Gastrocnemius medialis (tissue), 4 donors: ENCODE data around the gene DHRS12. TPM values are rescaled to one million over a fixed set of nuclear protein-coding genes. Genes with fewer than 3 reads are reported as not detected.

Source experiments
- ATAC-seq, 2 donors: fragments of 150-250 bp; one replicate each; pipeline ENCODE4 v1.9.1; 2016
- DNase-seq, 2 donors: peaks; one replicate each; pipeline ENCODE4 v3.0.0-alpha.2; 2019
- H3K27ac ChIP-seq, 4 donors: fragments of 200-600 bp; sonication (generic); 1 replicate in 1 of 4; 2 replicates in 3 of 4; pipeline ENCODE4 v1.5.1; 2016 to 2018; ENCODE audit warnings: mild to moderate bottlenecking in 2 of 4, moderate library complexity in 1 of 4
- H3K27me3 ChIP-seq, 3 donors: fragments of 200-600 bp; sonication (generic) in 2 of 3; 1 replicate in 1 of 3; 2 replicates in 2 of 3; pipeline versions ENCODE4 v1.5.1 to v1.6.0; 2016 to 2019; ENCODE audit warnings: mild to moderate bottlenecking in 1 of 3, moderate library complexity in 1 of 3
- H3K36me3 ChIP-seq, 2 donors: fragments of 200-600 bp; sonication (generic) in 1 of 2; one replicate each; pipeline ENCODE4 v1.5.1; 2017 to 2018
- H3K4me1 ChIP-seq, 2 donors: fragments of 200-600 bp; sonication (generic) in 1 of 2; one replicate each; pipeline ENCODE4 v1.5.1; 2016 to 2017; ENCODE audit warnings: mild to moderate bottlenecking in 2 of 2
- H3K4me3 ChIP-seq, 4 donors: fragments of 200-600 bp; sonication (generic) in 3 of 4; 1 replicate in 1 of 4; 2 replicates in 3 of 4; pipeline ENCODE4 v1.5.1; 2016 to 2019; ENCODE audit warnings: mild to moderate bottlenecking in 2 of 4
- H3K9me3 ChIP-seq, 3 donors: fragments of 200-600 bp; sonication (generic) in 2 of 3; 1 replicate in 1 of 3; 2 replicates in 2 of 3; pipeline ENCODE4 v1.5.1; 2016 to 2019
- POLR2A ChIP-seq, 2 donors: fragments of 450-650 bp; IDR thresholded peaks; one replicate each; pipeline ENCODE4 v1.6.1; 2017; ENCODE audit warnings: antibody characterized with exemption in 2 of 2, mild to moderate bottlenecking in 2 of 2, moderate library complexity in 2 of 2
- in situ Hi-C, 4 donors: fragments of 200-750 bp; cut with MboI; loops; one replicate each; pipeline versions ENCODE4 v1.15.0 to v1.8.0; 2017; ENCODE audit warnings: low sequenced_read_pairs in 4 of 4
- intact Hi-C: fragments of 100-400 bp; cut with DNase I; formaldehyde crosslinking; loops from one replicate; pipeline ENCODE4 v1.15.1; 2023; ENCODE audit warnings: low total_unique reads
- total RNA-seq, 4 donors: library from RNA; depleted of rRNA; stranded (reverse); fragments of >200 nt; gene quantifications; one replicate each; pipeline versions ENCODE4 v1.1.0 to v1.2.3, GENCODE V29; 2016
- TF ChIP-seq, protein P1 (sequence below), 5 experiments: fragments of 450-650 bp in 3 of 5; fragments of 200-600 bp in 2 of 5; sonication (generic) in 2 of 5; IDR thresholded peaks in 4 of 5; conservative IDR thresholded peaks in 1 of 5; 1 replicate in 4 of 5; 2 replicates in 1 of 5; pipeline ENCODE4 v1.5.1; 2016 to 2019; ENCODE audit warnings: antibody characterized with exemption in 5 of 5, mild to moderate bottlenecking in 3 of 5, moderate library complexity in 3 of 5

Gene DHRS12
- total RNA-seq, 4 donors from 2014 or later: 1.8 to 6.0 (median 4.7) TPM

DNA sequence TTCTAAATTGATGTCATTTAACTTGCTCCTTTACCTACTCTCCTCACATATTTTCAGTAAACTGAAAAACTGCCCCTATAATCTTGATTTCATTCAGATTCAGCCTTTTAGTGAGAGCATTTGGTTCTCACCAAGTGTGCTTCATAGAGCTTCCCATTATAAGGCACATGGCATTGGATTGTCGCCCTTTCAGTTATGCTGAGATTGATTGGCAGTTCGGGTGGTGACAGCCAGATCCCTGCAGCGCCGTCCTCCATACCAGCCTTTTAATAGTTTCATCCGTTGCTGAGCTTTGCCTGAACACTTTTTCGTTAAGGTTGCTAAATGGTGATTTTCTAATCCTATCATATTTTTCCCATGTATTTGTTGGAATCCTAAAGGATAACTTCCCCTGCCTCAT is 80.4 kb downstream of the DHRS12 start:
- TF ChIP-seq, protein P1, sequence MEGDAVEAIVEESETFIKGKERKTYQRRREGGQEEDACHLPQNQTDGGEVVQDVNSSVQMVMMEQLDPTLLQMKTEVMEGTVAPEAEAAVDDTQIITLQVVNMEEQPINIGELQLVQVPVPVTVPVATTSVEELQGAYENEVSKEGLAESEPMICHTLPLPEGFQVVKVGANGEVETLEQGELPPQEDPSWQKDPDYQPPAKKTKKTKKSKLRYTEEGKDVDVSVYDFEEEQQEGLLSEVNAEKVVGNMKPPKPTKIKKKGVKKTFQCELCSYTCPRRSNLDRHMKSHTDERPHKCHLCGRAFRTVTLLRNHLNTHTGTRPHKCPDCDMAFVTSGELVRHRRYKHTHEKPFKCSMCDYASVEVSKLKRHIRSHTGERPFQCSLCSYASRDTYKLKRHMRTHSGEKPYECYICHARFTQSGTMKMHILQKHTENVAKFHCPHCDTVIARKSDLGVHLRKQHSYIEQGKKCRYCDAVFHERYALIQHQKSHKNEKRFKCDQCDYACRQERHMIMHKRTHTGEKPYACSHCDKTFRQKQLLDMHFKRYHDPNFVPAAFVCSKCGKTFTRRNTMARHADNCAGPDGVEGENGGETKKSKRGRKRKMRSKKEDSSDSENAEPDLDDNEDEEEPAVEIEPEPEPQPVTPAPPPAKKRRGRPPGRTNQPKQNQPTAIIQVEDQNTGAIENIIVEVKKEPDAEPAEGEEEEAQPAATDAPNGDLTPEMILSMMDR (IDR thresholded peaks at IDR 0.05 in 4 of 5, conservative IDR thresholded peaks at IDR 0.05 in 1 of 5): no peak
- TF ChIP-seq POLR2A (IDR thresholded peaks at IDR 0.05): no peak
- Histone ChIP-seq H3K36me3 (no peaks in the 10 kb centered on the region), H3K27me3 (no peaks in the 10 kb centered on the region), H3K4me1 (peaks cover 0 to 16% of the 10 kb centered on the region in 2 donors), H3K4me3 (no peak overlapping the region), H3K9me3 (no peaks in the 10 kb centered on the region), H3K27ac (no peak overlapping the region)
- no peak for ATAC-seq
- in situ Hi-C loops: no loop called here
- intact Hi-C loops: loop anchor here (5.0 kb wide), 1 partner anchor 271 kb away; the partner anchor contains the start of gene INTS6
- no peak for DNase-seq

DNA sequence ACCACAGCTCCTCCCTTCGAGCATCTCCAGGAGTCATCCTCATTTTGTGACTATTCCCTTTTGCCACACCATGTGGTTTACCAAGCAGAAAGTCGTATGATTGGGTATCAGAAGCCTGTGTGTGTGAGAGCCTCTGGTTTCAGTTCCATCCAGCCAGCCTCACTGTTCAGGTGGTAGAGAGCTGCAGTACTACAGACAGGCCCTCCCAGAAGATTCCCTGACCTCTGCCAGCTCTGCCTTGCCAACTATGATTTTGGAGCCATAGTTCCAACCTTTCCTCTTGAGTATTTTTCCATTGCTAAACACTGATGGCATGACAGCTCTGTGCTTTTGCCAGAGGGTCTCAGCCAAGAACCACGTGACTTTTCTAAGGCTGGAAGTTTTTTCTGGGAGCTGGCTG is 82.5 kb downstream of the DHRS12 start:
- Histone ChIP-seq H3K27me3 (no peaks in the 10 kb centered on the region), H3K4me3 (no peak overlapping the region), H3K9me3 (no peaks in the 10 kb centered on the region), H3K4me1 (peaks cover 0 to 16% of the 10 kb centered on the region in 2 donors), H3K27ac (peak overlapping the region in 2 of 4 donors; percentile 5 to 19), H3K36me3 (no peaks in the 10 kb centered on the region)
- peak in 1 of 2 donors; percentile 37 for DNase-seq
- intact Hi-C loops (loop anchor here (5.0 kb wide), 1 partner anchor 269 kb away; the partner anchor contains the start of gene INTS6), in situ Hi-C loops (no loop called here)
- TF ChIP-seq, protein P1 (IDR thresholded peaks at IDR 0.05 in 4 of 5, conservative IDR thresholded peaks at IDR 0.05 in 1 of 5): no peak
- no peak for TF ChIP-seq POLR2A (IDR thresholded peaks at IDR 0.05)
- peak; percentile 63 to 77 for ATAC-seq

DNA sequence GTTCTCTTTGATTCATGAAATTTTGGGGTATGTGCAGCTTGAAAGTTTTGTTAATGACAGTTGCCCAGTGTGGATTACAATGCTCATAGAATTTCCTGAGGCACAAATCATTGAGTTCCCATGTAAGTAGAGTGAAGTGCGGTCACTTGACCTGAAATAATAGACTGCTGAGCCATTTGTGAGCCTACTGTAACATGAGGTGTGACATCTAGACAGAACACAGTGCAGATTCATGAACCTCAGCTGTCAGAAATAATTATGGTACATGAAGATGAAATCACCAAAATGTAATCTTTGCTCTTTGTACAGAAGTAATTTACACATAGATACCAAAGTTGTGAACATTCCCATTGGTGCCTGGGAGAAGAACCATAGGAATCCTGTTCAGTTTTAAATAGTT is 84.6 kb downstream of the DHRS12 start:
- peaks cover 0 to 16% of the 10 kb centered on the region in 2 donors for H3K4me1 ChIP-seq
- intact Hi-C loops: no loop called here
- in situ Hi-C loops: no loop called here
- H3K27me3 ChIP-seq: no peaks in the 10 kb centered on the region
- DNase-seq (no peak), ATAC-seq (no peak)
- no peak for TF ChIP-seq POLR2A (IDR thresholded peaks at IDR 0.05)
- TF ChIP-seq, protein P1 (IDR thresholded peaks at IDR 0.05 in 4 of 5, conservative IDR thresholded peaks at IDR 0.05 in 1 of 5): no peak
- H3K27ac ChIP-seq: no peak overlapping the region
- no peaks in the 10 kb centered on the region for H3K36me3 ChIP-seq
- no peaks in the 10 kb centered on the region for H3K9me3 ChIP-seq
- no peak overlapping the region for H3K4me3 ChIP-seq

Other genes starting within 250 kb of the DHRS12 start
- 1 to 10 TPM in 2 of 4 donors, under 1 TPM in 2; 0.98 to 2.8 (median 1.7) TPM for gene WDFY2, start 219.7 kb downstream of the DHRS12 start, total RNA-seq
- under 1 TPM in 3 of 4 donors, not detected in 1; 0.20 to 0.41 (median 0.27) TPM for gene TMEM272, start 41.0 kb upstream of the DHRS12 start, total RNA-seq
- not detected for gene CCDC70, start 57.8 kb upstream of the DHRS12 start, total RNA-seq
- 1 to 10 TPM; 1.6 to 3.3 (median 2.6) TPM for gene ATP7B, start 207.3 kb upstream of the DHRS12 start, total RNA-seq
- 10 to 100 TPM in 2 of 4 donors, 1 to 10 TPM in 2; 8.9 to 14.2 (median 10.1) TPM for gene ALG11, start 208.2 kb upstream of the DHRS12 start, total RNA-seq
- 10 to 100 TPM in 2 of 4 donors, 1 to 10 TPM in 2; 8.1 to 11.4 (median 9.5) TPM for gene UTP14C, start 220.5 kb upstream of the DHRS12 start, total RNA-seq